ENCODE results near the gene KIF6.

The KIF6 gene

DNA sequence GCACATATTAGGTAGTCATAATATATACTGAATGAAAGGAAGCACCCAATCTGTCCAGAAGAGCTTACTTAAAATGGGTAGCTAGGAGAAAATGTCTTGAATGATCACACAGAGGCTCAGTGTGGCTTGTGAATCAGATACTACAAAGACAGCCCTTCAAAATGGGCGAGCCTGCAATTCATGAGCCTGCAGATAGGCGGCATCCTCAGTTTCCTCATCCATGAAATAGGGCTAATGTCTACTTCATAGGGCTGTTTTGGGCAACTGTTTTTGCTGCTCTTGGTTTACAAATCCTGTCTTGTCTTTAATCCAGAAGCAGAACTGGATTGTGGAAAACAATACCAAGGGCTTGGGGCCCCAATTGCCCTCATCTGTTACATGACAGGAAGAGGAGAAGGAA lies 273.4 kb downstream of the KIF6 start:
- DNase-seq (ENCODE audit: low read depth) = no peak

DNA sequence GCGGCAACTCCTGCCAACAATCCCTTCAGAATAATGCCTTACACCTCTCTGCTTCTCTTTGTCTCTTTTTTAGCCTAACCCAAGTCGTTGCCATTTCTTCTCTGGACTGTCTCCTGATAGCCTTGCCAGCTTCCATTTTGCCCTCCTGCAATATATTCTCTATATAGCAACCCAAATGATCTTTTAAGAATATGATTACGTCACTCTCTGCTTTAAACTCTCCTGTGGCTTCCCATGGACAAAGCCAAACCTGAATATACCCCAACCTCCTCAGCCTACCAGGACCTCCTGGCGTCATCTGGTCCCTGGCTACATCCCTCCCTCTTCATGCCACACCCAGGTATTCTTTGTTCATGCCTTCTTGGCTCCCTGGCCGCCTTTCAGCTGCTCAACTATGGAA lies 276.2 kb downstream of the KIF6 start:
- DNase-seq (ENCODE audit: low read depth) = no peak

GRCh38 chr6:39446909-39447308 lies 278.3 kb downstream of the KIF6 start:
- no peak for DNase-seq (ENCODE audit: low read depth)

DNA sequence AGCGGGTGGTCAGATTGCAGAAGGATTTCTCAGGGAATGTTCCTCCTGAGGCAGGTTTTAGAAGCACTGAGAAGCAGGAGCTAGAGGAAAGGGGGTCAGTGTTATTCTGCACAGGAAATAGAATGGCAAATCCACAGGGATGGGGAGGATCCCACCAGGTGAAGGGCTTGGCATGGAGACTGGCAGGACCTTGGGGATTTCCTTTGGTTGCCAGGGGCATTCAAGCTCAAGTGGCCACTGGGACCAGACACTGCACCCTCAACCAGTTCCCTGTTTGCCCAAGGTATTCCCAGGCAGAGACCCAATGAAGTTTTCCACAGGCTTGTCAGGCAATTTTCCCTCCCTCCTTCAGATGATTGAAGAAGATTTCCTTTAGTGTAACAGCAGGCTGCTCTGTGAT lies 279.5 kb downstream of the KIF6 start:
- DNase-seq (ENCODE audit: low read depth) = no peak

GRCh38 chr6:39444479-39445019 lies 280.7 kb downstream of the KIF6 start:
- DNase-seq (ENCODE audit: low read depth) = no peak

- DNase-seq (ENCODE audit: low read depth) = no peak
Measured at GRCh38 chr6:39441986-39442385, 283.2 kb downstream of the KIF6 start.

GRCh38 chr6:39441301-39441700 lies 283.9 kb downstream of the KIF6 start:
- no peak for DNase-seq (ENCODE audit: low read depth)

- no peak for DNase-seq (ENCODE audit: low read depth)
Measured at GRCh38 chr6:39440039-39440426, 285.2 kb downstream of the KIF6 start.

GRCh38 chr6:39439342-39440038 lies 285.7 kb downstream of the KIF6 start:
- no peak for DNase-seq (ENCODE audit: low read depth)

GRCh38 chr6:39433630-39434029 lies 291.6 kb downstream of the KIF6 start:
- DNase-seq (ENCODE audit: low read depth) = no peak

DNA sequence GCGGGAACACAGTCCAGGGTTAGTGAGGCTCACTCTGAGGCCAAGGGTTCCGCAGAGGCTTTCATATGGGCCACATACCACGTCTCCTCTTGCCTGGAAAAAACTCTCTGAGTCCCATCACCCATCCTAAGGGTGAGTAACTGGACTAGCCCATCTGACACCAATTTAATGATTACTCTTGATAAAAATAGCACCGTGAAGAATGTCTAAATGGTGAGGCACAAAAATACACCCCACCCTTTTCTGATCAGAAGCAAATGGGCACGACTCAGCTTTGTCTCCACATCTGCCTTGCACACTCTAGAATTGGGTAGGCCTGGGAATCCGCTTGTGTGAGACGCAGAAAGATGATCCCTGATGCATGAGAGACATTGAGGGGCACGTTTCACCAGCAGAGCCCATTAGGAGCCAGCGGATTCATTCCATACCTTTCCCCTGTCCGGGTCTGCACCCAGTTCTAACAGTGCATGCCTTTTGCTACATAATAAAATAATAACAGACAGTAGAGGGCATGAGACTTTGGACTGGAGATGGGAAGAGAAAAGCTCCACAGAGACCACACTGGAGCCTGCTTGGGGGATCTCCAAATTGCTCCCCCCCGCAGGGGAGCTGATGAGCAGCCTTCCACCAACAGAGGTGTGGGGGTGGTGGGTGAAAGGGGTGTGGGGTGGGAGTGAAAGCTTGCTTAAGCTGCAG lies 292.7 kb downstream of the KIF6 start:
- DNase-seq (ENCODE audit: low read depth) = no peak

- no peak for DNase-seq (ENCODE audit: low read depth)
Measured at GRCh38 chr6:39430871-39431523, 294.2 kb downstream of the KIF6 start.

DNA sequence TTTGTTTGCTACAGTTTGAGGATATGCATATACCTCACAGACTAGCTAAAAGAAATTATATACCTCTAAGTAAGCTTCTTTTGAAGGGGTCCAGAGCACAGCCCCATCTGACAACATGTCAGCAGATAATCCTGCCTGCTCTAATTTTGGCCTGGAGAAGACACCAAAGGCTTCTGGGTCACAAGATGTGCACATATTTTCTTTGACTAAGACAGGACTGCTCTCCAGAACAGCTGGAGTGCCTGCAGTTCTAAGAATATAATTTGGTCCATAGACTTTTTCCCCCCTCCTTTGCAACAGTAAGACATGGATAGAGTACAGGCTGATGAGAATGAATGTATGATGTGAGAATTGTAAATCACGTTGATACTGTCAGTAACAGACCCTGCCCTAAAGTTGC lies 294.8 kb downstream of the KIF6 start:
- DNase-seq (ENCODE audit: low read depth) = no peak

DNA sequence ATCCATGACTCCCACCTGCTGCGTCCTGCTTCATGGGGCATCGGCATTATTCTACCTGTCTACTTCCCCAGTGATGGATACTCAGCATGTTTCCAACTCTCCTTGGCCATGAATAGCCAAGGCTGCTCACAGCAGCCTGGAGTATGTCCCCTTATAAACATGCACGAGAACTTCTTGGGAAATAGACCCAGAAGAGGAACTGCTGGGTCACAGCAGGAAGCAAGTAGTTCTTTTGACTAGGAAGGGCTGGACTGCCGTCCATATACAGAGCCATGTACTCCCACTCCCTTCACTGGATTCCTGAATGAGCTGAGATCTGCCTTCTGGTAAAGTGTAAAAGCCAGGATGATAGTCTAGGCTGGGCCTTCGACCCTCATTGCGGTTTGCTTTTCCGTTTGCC lies 296.4 kb downstream of the KIF6 start:
- DNase-seq (ENCODE audit: low read depth) = no peak

GRCh38 chr6:39428152-39428551 lies 297.1 kb downstream of the KIF6 start:
- DNase-seq (ENCODE audit: low read depth) = no peak

DNA sequence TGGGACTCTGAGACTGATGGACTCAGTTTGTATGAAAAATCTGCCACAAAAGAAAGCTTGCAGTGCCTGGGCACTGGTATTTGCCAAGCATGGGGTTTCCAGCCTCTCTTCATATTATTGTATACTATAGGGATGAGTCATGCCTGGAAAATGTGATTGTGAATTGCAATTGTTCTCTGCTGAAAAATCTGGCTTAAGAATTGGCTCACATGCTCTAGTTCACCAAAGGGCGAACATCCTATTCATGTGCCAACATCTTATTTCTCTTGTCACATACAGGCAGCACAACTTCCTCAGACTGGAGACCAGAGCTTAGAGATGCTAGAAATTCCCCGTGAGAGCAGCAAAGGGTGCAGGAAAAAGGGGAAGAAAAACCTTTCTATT lies 299.1 kb downstream of the KIF6 start:
- no peak for DNase-seq (ENCODE audit: low read depth)

DNA sequence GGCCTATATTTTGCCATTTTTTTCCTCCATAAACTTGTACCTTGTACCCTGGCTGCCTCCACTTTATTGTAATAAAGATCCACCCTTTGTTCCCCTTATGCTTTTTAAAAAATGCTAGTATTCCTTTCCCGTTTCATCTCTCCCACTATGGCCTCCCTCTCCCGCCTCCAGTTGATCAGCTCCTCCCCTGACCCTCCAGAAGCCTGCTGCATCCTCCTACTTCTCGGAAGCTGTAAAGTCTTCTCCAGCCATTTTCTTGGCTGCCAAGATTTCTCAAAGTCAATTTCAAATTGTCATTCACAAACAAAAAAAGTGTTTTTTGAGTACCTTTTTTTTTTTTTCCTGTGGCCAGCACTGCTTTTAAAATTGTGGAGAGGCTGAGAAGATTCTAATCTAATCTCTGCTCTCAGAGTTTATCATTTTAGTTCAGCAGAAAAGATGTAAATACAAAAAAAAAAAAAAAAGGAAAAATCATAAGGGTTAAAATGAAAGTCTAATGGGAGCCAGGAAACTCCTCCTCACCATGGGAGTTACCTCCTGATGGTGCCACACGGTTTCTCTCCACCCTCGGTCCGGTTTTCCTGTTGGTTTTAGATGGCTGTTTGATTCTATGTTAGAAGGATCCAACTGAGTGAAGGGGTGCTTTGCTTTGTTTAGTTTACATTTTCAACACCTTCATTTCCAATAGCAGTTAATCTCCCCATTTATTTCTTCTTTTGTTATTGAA lies 299.7 kb downstream of the KIF6 start:
- no peak for DNase-seq (ENCODE audit: low read depth)

- DNase-seq (ENCODE audit: low read depth) = no peak
Measured at GRCh38 chr6:39424831-39425230, 300.4 kb downstream of the KIF6 start.

DNA sequence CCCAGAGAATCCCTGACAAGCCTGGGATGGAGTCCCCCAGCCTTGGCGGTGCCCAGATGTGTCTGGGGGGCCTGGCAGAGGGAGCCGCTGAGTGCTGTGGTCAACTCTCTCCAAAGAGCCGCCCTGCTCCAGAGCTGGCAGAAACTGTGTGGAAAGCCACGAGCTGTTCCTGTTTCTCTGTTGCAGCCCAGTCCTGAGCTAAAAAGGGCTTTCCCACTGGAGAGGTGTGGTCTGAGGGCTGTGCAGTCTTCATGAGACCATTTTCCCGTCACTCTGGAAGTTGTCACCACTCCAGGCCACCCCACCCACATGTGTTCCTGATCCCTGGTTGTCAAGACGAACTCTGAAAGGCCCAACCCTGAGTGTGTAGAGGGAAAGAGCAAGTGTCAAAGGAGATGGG lies 303.0 kb downstream of the KIF6 start:
- no peak for DNase-seq (ENCODE audit: low read depth)

DNA sequence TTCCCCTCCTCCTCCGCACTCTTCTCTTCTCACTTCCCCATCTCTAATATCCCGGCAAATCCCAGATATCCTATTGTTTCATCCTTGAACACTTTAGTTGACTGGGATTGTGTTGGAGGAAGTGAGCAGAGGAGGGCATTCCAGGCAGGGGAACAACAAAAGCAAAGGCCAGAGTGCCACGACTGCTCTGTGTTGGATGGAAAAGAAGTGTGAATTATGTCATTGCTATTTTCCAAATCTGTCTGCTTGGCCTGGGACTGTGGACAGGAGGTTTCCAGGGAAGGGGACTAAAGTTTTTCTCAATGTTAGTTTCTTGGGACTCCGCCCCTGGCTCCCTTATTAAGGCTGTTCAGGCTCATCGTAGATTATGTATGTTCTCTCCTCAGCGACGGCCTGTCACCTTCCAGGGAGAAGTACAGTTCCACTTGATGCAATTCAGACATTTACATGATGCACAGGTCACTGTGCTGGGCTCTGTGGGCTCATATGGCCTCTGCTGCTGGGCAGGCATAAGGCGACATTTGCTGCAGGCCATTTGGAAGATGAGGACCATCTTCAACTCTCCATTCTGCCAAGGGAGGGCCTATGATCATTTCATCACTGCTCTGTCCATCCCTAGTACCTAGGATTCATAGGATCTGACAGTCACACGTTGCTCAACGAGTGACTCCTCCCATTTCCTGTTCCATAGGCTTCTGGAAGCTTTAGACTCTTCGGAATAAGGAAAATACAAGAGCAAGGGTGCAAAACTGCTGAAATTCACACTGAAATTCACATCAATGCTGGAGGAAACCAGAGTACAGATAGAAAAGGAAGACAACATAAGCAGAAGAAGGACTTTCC lies 303.6 kb downstream of the KIF6 start:
- DNase-seq (ENCODE audit: low read depth) = no peak
